ENCODE data around the gene ATP10A.

- TF ChIP-seq CTCF (IDR thresholded peaks at IDR 0.05) (no peak), POLR2A (IDR thresholded peaks at IDR 0.05) (no peak)
Measured at GRCh38 chr15:25649390-25649789, 213.7 kb downstream of the ATP10A start.
